Osteoblast (primary cell): ENCODE data around the gene ZNF83. TPM values are rescaled to one million over a fixed set of nuclear protein-coding genes. Genes with fewer than 3 reads are reported as not detected.

ENCODE experiments used
- DNase-seq: peaks from one replicate; pipeline ENCODE4 v3.0.0; 2011; ENCODE audit warnings: low spot score, mixed read lengths; ENCODE audit not compliant: insufficient read length; ENCODE audit errors: missing footprints
- H2AFZ ChIP-seq: 2 replicates; pipeline ENCODE4 v1.6.0; 2011; ENCODE audit warnings: mild to moderate bottlenecking, low read length
- H3K27ac ChIP-seq: 2 replicates; pipeline ENCODE4 v1.5.1; 2011; ENCODE audit warnings: mild to moderate bottlenecking, low read depth, low read length, moderate library complexity
- H3K27me3 ChIP-seq: 2 replicates; pipeline ENCODE4 v1.6.0; 2012; ENCODE audit warnings: mild to moderate bottlenecking, control low read depth, inconsistent platforms, low read length, moderate library complexity; ENCODE audit not compliant: insufficient read depth
- H3K36me3 ChIP-seq: 2 replicates; pipeline ENCODE4 v1.5.1; 2011; ENCODE audit warnings: mild to moderate bottlenecking, low read length, control low read depth, moderate library complexity; ENCODE audit not compliant: insufficient read depth
- H3K4me1 ChIP-seq: 2 replicates; pipeline ENCODE4 v1.5.1; 2011; ENCODE audit warnings: mild to moderate bottlenecking, low read length, control low read depth, moderate library complexity; ENCODE audit not compliant: insufficient read depth
- H3K4me2 ChIP-seq: 2 replicates; pipeline ENCODE4 v1.6.0; 2011; ENCODE audit warnings: mild to moderate bottlenecking, low read length; ENCODE audit not compliant: insufficient read depth
- H3K4me3 ChIP-seq: fragments of 200-600 bp; sonication (generic); 3 replicates; pipeline ENCODE4 v1.5.1; 2012; ENCODE audit warnings: mild to moderate bottlenecking, low read length, inconsistent platforms; ENCODE audit not compliant: insufficient read depth
- H3K79me2 ChIP-seq: 2 replicates; pipeline ENCODE4 v1.6.0; 2012; ENCODE audit warnings: mild to moderate bottlenecking, low read length, control low read depth, inconsistent platforms; ENCODE audit not compliant: insufficient read depth
- H3K9me3 ChIP-seq: 2 replicates; pipeline ENCODE4 v1.5.1; 2011; ENCODE audit warnings: low read depth, low read length, control low read depth
- H4K20me1 ChIP-seq: 2 replicates; pipeline ENCODE4 v1.6.0; 2012; ENCODE audit warnings: mild to moderate bottlenecking, low read length, control low read depth; ENCODE audit not compliant: insufficient read depth
- CTCF ChIP-seq: IDR thresholded peaks from 2 replicates; pipeline ENCODE4 v1.5.1; 2011; ENCODE audit warnings: mild to moderate bottlenecking, low read depth, low read length, moderate library complexity; ENCODE audit errors: extremely low read depth
- total RNA-seq: library from RNA; depleted of rRNA; stranded (reverse); fragments of >200 nt; gene quantifications from 2 replicates; pipeline ENCODE4 v1.2.3, GENCODE V29; 2012

The ZNF83 gene
- total RNA-seq, 1 donor = 52.8 TPM

GRCh38 chr19:52648336-52649016 is 10.3 kb upstream of the ZNF83 start:
- H3K27me3 ChIP-seq = no peaks in the 10 kb centered on the region
- no peak overlapping the region for H3K4me3 ChIP-seq
- peak overlapping the region; percentile 22 for H3K4me2 ChIP-seq
- DNase-seq = no peak
- H3K27ac ChIP-seq = peak overlapping the region; percentile 30
- H2AFZ ChIP-seq = no peak overlapping the region
- no peaks in the 10 kb centered on the region for H4K20me1 ChIP-seq
- no peak for TF ChIP-seq CTCF
- H3K36me3 ChIP-seq = peaks cover 12% of the 10 kb centered on the region
- H3K79me2 ChIP-seq = no peaks in the 10 kb centered on the region
- peaks cover 14% of the 10 kb centered on the region for H3K4me1 ChIP-seq
- H3K9me3 ChIP-seq = no peaks in the 10 kb centered on the region

- no peaks in the 10 kb centered on the region for H4K20me1 ChIP-seq
- peaks cover 14% of the 10 kb centered on the region for H3K4me1 ChIP-seq
- no peak overlapping the region for H3K27ac ChIP-seq
- no peak overlapping the region for H3K4me3 ChIP-seq
- H3K27me3 ChIP-seq = no peaks in the 10 kb centered on the region
- no peaks in the 10 kb centered on the region for H3K79me2 ChIP-seq
- H3K9me3 ChIP-seq = no peaks in the 10 kb centered on the region
- H2AFZ ChIP-seq = no peak overlapping the region
- H3K36me3 ChIP-seq = peaks cover 3% of the 10 kb centered on the region
- no peak overlapping the region for H3K4me2 ChIP-seq
- no peak for DNase-seq
- TF ChIP-seq CTCF = no peak
Observed at GRCh38 chr19:52646571-52647217, 8.5 kb upstream of the ZNF83 start.

GRCh38 chr19:52640916-52641315 is 2.8 kb upstream of the ZNF83 start:
- no peak for DNase-seq
- Histone ChIP-seq H3K79me2 (peaks cover 3% of the 10 kb centered on the region), H2AFZ (no peak overlapping the region), H3K4me2 (no peak overlapping the region), H3K27ac (no peak overlapping the region), H3K36me3 (no peaks in the 10 kb centered on the region), H3K4me3 (no peak overlapping the region), H3K4me1 (peaks cover 15% of the 10 kb centered on the region), H3K27me3 (no peaks in the 10 kb centered on the region), H3K9me3 (no peaks in the 10 kb centered on the region), H4K20me1 (no peaks in the 10 kb centered on the region)
- TF ChIP-seq CTCF = no peak

- Histone ChIP-seq H3K36me3 (no peaks in the 10 kb centered on the region), H3K4me2 (no peak overlapping the region), H3K27me3 (no peaks in the 10 kb centered on the region), H3K4me3 (no peak overlapping the region), H3K4me1 (peaks cover 16% of the 10 kb centered on the region), H3K79me2 (peaks cover 8% of the 10 kb centered on the region), H3K27ac (no peak overlapping the region), H2AFZ (no peak overlapping the region), H3K9me3 (no peaks in the 10 kb centered on the region), H4K20me1 (no peaks in the 10 kb centered on the region)
- no peak for TF ChIP-seq CTCF
- DNase-seq = no peak
Observed at GRCh38 chr19:52639996-52640395, 1.8 kb upstream of the ZNF83 start.
